Psoas muscle (tissue), 8 donors: ENCODE measurements around the gene KIAA1755. TPM values are rescaled to one million over a fixed set of nuclear protein-coding genes. Genes with fewer than 3 reads are reported as not detected.

Experiments used
- ATAC-seq, 4 donors: fragments of 200-7000 bp; cut with Tn5 transposase; one replicate each; pipeline ENCODE4 v1.9.1; 2020; ENCODE audit warnings: moderate library complexity in 3 of 4, mild to moderate bottlenecking in 2 of 4
- DNase-seq, 2 donors: peaks; one replicate each; pipeline ENCODE4 v3.0.0-alpha.2; 2020
- H3K27ac ChIP-seq: fragments of 200-600 bp; one replicate; pipeline ENCODE4 v1.8.0; 2022
- H3K27me3 ChIP-seq, 3 donors: fragments of 200-600 bp in 1 of 3; one replicate each; pipeline versions ENCODE4 v1.6.1 to v1.8.0; 2013 to 2022; ENCODE audit warnings: low read length in 2 of 3, mild to moderate bottlenecking in 2 of 3, moderate library complexity in 1 of 3; ENCODE audit not compliant: insufficient read depth in 3 of 3
- H3K36me3 ChIP-seq, 2 donors: fragments of 200-600 bp in 1 of 2; one replicate each; pipeline versions ENCODE4 v1.6.1 to v1.8.0; 2013 to 2022; ENCODE audit warnings: low read depth in 1 of 2, mild to moderate bottlenecking in 1 of 2, moderate library complexity in 1 of 2; ENCODE audit not compliant: insufficient read depth in 1 of 2
- H3K4me1 ChIP-seq: fragments of 200-600 bp; one replicate; pipeline ENCODE4 v1.8.0; 2022
- H3K4me3 ChIP-seq: fragments of 200-600 bp; one replicate; pipeline ENCODE4 v1.8.0; 2022; ENCODE audit warnings: mild to moderate bottlenecking
- H3K9me3 ChIP-seq: fragments of 200-600 bp; one replicate; pipeline ENCODE4 v1.8.0; 2022
- CTCF ChIP-seq: fragments of 200-600 bp; IDR thresholded peaks from one replicate; pipeline ENCODE4 v1.8.0; 2022; ENCODE audit warnings: antibody characterized with exemption
- whole genome bisulfite sequencing, 3 donors: extraction: QIAGEN DNeasy Blood & Tissue Kit; methylation state at CpG; one replicate each; pipeline versions ENCODE4 v1.1.6 to v1.1.7; 2013; 5-methylcytosine and 5-hydroxymethylcytosine counted together
- intact Hi-C, 2 donors: fragments of 100-400 bp; cut with DNase I; formaldehyde crosslinking; loops; one replicate each; pipeline versions ENCODE4 v1.11.0 to v1.14.2; 2022
- polyA plus RNA-seq, 3 donors: library from polyadenylated mRNA; stranded (reverse); fragments of 200-250 nt; gene quantifications; one replicate each; pipeline ENCODE4 v1.2.3, GENCODE V29; 2013
- total RNA-seq, 4 donors: library from RNA; stranded (reverse); fragmentation: NEBNext Ultra II Directional in 2 of 4; extraction: Animal tissue kit (Norgen Biotek cat#: 25700) in 2 of 4; gene quantifications; one replicate each; pipeline versions ENCODE4 v1.2.1 to v1.2.4, GENCODE V29; 2021 to 2023
- donor health status: healthy with polysubstance abuse.
- donor health status: DM: no; HTN: no; CAD: no; lungs with moderate emphysema.
- donor health status: Bipolar disorder and iron deficiency.
- donor health status: healthy.
- donor health status: DM: yes; HTN: yes; CAD: no.
- donor health status: DM: no; HTN: no; CAD: no.
- donor health status: DM: no; HTN: no; CAD: no.
- donor health status: DM: yes; HTN: yes; CAD: no.

KIAA1755 gene
- total and polyA plus RNA-seq, 7 donors: 0.16 to 2.4 (median 0.29) TPM

DNA sequence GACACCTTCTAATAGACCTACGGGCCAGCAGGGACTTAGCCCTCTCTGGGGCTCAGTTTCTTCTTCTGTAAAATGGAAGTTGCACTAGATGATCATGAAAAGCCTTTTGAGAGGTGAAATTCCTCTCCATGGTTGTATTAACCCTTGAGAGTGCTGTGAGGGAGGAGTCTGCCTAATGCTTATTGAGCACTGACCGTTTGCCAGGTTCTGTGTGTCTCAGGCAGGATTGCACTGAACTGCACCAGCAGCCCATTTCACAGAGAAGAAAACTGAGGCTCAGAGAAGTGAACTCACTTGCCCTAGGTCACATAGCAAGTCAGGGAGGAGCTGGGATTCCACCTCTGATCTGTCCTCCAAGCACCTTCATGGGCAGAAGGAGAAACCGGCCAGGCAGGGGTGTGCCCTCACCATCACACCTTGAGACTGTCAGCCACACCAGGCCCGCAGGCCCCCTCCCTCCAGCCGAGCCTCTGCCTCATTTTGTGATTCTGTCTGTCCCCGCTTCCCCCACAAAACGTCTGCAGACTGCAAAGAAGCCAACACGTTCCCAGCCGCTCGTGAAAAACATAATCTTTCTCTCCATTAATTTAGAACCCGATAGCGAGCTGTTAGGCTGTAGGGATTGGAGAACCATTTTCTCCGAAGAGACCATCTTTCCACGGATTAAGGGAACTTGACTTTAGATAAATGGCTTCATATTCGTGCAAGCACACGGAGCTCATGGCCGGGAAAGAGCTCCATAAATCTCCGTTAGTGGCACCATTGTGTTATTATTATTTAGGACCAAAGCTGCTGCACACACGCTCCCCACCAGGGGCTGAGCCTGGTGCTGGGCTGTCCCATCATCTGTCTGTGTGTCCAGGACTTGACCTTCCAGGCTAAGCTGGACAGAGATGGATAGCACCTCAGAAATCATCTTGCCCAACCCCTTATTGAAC, 46.0 kb downstream of the KIAA1755 start:
- no peak overlapping the region for H3K27ac ChIP-seq
- WGBS, 3 donors: 82 to 84% (median 82%) methylated on average over 19 of the region's 19 CpGs
- DNase-seq (no peak), ATAC-seq (no peak)
- H3K4me3 ChIP-seq: no peak overlapping the region
- intact Hi-C loops: loop anchor here (5.0 to 10.0 kb wide), 2 partner anchors 42 to 290 kb away; no protein-coding TSS in a partner anchor
- no peaks in the 10 kb centered on the region for H3K27me3 ChIP-seq
- H3K4me1 ChIP-seq: peaks cover 5% of the 10 kb centered on the region
- H3K9me3 ChIP-seq: no peaks in the 10 kb centered on the region
- H3K36me3 ChIP-seq: no peaks in the 10 kb centered on the region
- TF ChIP-seq CTCF: no peak

- Histone ChIP-seq H3K27ac (no peak overlapping the region), H3K4me3 (no peak overlapping the region), H3K27me3 (no peaks in the 10 kb centered on the region), H3K36me3 (no peaks in the 10 kb centered on the region), H3K9me3 (no peaks in the 10 kb centered on the region), H3K4me1 (peaks cover 5% of the 10 kb centered on the region)
- WGBS, 3 donors: 93 to 96% (median 94%) methylated on average over 5 of the region's 5 CpGs
- DNase-seq: no peak
- no peak for TF ChIP-seq CTCF
- intact Hi-C loops: loop anchor here in 1 of 2 donors (10.0 kb wide), 1 partner anchor 289 kb away; no protein-coding TSS in a partner anchor
- ATAC-seq: no peak
Observed at GRCh38 chr20:38213607-38213940, 47.0 kb downstream of the KIAA1755 start.

DNA sequence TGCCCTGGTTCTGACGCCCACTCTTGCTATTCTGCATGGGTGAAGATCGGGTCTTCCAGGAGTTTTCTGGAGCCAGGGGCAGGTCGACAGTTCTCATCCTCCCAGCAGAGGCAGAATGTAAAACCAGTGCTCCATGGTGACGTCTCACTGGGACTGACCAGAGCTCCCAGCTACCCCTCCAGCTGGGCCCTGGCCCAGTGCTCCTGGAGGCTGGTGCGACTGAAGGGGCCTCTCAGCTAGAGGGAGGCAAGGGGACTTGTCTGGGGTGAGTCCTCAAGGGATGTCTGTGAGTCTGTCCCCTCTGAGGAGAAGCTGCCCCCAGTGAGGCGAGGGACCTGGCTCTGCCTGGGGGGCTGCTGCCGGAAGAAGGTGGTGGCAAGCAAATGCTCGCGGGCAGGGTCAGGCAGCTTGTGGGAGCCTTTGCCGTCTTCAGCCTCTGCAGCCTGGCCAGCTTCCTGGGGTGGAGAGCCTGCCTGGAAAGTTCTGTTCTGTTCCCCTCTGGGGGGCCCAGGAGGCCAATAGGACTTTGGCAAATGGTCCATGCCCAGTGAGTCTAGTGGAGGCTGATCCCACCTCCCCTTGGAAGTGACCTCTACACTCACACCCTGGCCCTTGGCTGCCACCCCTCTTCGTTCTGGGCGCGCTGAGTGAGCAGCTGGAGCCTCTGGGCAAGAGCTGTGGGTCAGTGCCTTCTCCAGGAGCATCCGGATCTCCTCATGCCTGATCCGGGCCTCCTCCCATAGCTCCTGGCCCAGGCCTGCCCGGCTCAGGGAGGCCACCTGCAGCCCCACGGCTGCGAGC, 47.5 kb downstream of the KIAA1755 start:
- 55 to 61% (median 56%) methylated on average over 16 to 18 of the region's 18 CpGs for WGBS, 3 donors
- Histone ChIP-seq H3K27ac (no peak overlapping the region), H3K4me3 (no peak overlapping the region), H3K36me3 (no peaks in the 10 kb centered on the region), H3K9me3 (no peaks in the 10 kb centered on the region), H3K27me3 (no peaks in the 10 kb centered on the region), H3K4me1 (peaks cover 5% of the 10 kb centered on the region)
- TF ChIP-seq CTCF: no peak
- intact Hi-C loops: loop anchor here in 1 of 2 donors (10.0 kb wide), 1 partner anchor 288 kb away; no protein-coding TSS in a partner anchor
- DNase-seq: no peak
- ATAC-seq: no peak

DNA sequence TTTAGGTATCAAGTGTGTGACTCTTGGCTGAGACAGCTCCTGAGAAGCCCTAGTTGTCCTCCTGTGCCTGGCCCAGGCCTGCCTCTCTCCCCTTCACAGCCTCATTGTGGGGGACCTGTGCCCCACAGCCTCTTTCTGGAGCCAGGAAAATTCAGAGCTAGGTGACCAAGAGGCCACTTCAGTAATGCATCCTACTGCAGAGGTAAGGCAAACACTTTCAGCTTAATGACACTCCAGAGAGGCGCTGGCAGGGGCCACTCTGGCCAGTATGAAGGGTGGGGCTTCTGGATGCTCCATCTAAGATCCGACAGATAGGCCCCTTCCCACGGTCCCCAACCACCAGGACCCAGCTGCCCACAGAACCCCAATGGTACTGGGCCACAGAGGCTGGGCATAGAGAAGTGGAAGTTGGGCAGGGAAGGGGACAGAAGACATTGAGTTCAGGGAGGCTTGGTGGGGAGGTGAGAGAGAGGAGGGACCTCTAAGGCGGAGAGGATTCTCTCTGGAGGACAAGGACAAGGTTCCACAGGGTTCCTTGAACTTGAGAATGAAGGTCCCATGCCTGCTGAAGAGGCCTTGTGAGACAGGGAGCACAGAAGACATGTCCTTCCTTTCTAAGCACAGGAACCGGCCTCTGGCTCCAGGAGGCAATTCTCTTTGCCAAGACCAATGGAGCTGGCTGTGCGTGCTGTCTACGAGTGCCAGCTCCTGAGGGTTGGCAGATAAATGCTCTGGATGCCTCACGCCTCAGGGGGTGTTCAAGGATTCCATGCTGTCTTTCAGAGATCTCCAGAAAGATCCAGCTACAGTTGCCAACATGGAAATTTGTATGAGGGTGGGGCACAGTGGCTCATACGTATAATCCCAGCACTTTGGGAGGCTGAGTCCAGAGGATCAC, 49.1 kb downstream of the KIAA1755 start:
- TF ChIP-seq CTCF: no peak
- no peaks in the 10 kb centered on the region for H3K36me3 ChIP-seq
- H3K27ac ChIP-seq: no peak overlapping the region
- peaks cover 5% of the 10 kb centered on the region for H3K4me1 ChIP-seq
- no peak for DNase-seq
- H3K9me3 ChIP-seq: no peaks in the 10 kb centered on the region
- no peak overlapping the region for H3K4me3 ChIP-seq
- H3K27me3 ChIP-seq: no peaks in the 10 kb centered on the region
- intact Hi-C loops: loop anchor here in 1 of 2 donors (10.0 kb wide), 1 partner anchor 287 kb away; no protein-coding TSS in a partner anchor
- ATAC-seq: peak; percentile 5 to 71 (median 50)
- 47 to 60% (median 48%) methylated on average over 9 of the region's 9 CpGs for WGBS, 3 donors
